ENCODE measurements around the gene IL23R.

- no peak for TF ChIP-seq CTCF (IDR thresholded peaks at IDR 0.05)
- no peak for TF ChIP-seq POLR2A (IDR thresholded peaks at IDR 0.05)
Observed at GRCh38 chr1:67126111-67126746, 40.0 kb upstream of the IL23R start.
